ENCODE measurements around the gene SPRYD7. TPM values are rescaled to one million over a fixed set of nuclear protein-coding genes. Genes with fewer than 3 reads are reported as not detected.
"Not testable (repeated sequence)": the region's sequence is repeated elsewhere in the genome, so short reads cannot be mapped to it uniquely, and the experiment has no call there.

The SPRYD7 gene
- total RNA-seq, 1 donor = 9.1 TPM

DNA sequence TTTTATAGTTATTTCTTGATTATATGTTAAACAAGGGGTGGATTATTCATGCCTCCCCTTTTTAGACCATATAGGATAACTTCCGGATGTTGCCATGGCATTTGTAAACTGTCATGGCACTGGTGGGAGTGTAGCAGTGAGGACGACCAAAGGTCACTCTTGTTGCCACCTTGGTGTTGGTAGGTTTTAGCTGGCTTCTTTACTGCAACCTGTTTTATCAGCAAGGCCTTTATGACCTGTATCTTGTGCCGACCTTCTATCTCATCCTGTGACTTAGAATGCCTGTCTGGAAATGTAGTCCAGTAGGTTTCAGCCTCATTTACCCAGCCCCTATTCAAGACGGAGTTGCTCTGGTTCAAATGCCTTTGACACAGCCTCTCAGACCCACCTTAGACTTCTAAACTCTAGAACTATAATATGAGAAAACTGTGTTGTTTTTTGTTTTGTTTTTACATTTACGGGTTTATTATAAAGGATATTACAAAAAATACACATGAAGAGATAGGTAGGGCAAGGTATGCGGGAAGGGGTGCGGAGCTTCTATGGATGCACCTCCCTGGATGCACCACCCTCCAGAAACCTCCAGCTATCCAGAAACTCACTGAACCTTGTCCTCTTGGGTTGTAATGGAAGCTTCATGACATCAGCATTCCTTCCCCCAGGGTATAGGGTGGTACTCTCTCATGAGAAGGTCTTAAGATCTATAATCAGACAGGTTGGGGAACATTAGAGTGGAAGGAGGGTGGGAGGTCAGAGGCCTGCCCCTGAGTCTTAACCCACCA, 15.8 kb upstream of the SPRYD7 start:
- H3K4me3 ChIP-seq (ENCODE audit: low read depth, low read length) = no peak overlapping the region
- TF ChIP-seq, protein P1, sequence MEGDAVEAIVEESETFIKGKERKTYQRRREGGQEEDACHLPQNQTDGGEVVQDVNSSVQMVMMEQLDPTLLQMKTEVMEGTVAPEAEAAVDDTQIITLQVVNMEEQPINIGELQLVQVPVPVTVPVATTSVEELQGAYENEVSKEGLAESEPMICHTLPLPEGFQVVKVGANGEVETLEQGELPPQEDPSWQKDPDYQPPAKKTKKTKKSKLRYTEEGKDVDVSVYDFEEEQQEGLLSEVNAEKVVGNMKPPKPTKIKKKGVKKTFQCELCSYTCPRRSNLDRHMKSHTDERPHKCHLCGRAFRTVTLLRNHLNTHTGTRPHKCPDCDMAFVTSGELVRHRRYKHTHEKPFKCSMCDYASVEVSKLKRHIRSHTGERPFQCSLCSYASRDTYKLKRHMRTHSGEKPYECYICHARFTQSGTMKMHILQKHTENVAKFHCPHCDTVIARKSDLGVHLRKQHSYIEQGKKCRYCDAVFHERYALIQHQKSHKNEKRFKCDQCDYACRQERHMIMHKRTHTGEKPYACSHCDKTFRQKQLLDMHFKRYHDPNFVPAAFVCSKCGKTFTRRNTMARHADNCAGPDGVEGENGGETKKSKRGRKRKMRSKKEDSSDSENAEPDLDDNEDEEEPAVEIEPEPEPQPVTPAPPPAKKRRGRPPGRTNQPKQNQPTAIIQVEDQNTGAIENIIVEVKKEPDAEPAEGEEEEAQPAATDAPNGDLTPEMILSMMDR (IDR thresholded peaks at IDR 0.05; ENCODE audit: insufficient read depth, low read depth, low read length) = no peak
- DNase-seq (ENCODE audit: low read depth) = no peak

DNA sequence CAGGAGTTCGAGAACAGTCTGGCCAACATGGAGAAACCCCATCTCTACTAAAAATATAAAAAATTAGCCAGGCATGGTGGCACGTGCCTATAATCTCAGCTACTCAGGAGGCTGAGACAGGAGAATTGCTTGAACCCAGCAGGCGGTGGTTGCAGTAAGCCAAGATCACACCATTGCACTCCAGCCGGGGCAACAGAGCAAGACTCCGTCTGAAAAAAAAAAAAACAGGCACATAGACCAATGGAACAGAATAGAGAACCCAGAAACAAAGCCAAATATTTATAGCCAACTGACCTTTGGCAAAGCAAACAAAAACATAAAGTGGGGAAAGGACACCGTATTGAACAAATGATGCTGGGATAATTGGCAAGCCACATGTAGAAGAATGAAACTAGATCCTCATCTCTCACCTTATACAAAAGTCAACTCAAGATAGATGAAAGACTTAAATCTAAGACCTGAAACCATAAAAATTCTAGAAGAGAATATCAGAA, 12.7 kb upstream of the SPRYD7 start:
- not testable (repeated sequence) for H3K4me3 ChIP-seq (ENCODE audit: low read depth, low read length); DNase-seq (ENCODE audit: low read depth)

DNA sequence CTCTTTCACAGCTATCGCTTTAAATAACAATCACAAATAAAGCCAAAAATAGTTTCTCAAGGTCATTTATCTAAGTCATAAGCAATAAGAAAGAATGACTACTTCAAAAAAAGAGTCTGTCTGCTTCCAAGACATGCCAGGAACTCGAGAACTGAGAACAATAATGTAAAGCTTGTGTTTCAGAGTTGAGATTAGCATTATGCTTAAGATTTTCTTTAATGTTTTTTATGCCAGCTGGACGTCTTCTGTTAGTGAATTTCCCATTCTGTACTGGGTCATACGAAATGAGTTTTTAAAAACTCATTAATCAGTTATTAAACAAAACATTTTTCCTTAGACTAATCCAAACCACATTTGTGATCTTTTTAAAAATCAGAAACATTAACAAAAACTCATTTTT, 3.2 kb upstream of the SPRYD7 start:
- no peak for DNase-seq (ENCODE audit: low read depth)
- TF ChIP-seq, protein P1 (IDR thresholded peaks at IDR 0.05; ENCODE audit: insufficient read depth, low read depth, low read length) = no peak

DNA sequence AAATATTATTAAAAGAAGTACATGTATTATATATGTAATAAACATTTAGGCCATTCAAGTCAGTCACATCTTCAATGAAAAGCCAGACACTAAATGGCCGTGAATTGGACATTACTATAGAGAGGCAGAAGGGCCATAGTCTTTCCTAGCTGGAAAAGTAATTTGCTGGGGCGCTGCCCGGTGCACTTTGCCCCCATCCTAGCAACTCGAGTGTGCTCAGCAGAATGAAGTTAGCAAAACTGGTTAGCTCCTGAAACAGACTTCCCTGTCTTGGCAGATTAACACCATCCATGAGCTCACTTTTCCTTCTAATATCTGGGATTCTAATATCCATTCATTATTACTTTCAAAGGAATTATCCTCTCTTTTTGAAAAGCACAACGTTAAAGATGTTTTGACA, 2.8 kb upstream of the SPRYD7 start:
- TF ChIP-seq, protein P1 (IDR thresholded peaks at IDR 0.05; ENCODE audit: insufficient read depth, low read depth, low read length) = no peak
- H3K4me3 ChIP-seq (ENCODE audit: low read depth, low read length) = no peak overlapping the region
- DNase-seq (ENCODE audit: low read depth) = no peak

More for the DNA sequence above, 3.2 kb upstream of the SPRYD7 start:
- H3K4me3 ChIP-seq (ENCODE audit: low read depth, low read length) = no peak overlapping the region

DNA sequence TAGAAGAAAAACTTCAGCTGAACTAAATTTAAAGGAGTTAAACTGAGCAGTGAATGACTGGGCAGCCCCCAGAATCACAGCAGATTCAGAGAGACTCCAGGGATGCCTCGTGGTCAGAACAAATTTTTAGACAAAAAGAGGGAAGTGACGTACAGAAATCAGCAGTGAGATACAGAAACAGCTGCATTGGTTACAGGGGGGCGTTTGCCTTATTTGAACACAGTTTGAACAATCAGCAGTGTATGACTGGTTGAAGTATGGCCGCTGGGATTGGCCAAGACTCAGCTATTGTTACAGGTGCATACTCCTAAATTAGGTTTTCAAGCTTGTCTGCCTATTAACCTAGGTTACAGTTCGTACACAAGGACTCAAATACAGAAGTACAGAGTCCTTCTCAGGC, 2.2 kb upstream of the SPRYD7 start:
- TF ChIP-seq, protein P1 (IDR thresholded peaks at IDR 0.05; ENCODE audit: insufficient read depth, low read depth, low read length) = no peak
- no peak overlapping the region for H3K4me3 ChIP-seq (ENCODE audit: low read depth, low read length)
- no peak for DNase-seq (ENCODE audit: low read depth)

DNA sequence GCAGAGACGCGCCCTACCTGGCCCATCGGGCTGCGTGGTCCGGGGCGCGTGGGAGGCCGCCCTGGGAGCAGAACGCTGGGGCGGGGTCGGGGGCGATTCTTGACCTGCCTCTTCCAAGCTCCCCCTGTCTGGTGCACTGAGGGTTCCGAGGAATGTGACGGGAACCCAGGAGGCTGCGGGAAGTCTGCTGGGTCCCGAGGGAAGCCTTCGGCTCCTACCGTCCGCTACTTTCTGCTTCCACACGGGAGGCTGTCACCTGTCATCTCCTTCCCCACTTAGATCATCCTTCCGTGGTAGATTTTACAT, 781 bp upstream of the SPRYD7 start:
- DNase-seq (ENCODE audit: low read depth) = no peak
- TF ChIP-seq, protein P1 (IDR thresholded peaks at IDR 0.05; ENCODE audit: insufficient read depth, low read depth, low read length) = no peak
- peak overlapping the region; percentile 84 for H3K4me3 ChIP-seq (ENCODE audit: low read depth, low read length)

DNA sequence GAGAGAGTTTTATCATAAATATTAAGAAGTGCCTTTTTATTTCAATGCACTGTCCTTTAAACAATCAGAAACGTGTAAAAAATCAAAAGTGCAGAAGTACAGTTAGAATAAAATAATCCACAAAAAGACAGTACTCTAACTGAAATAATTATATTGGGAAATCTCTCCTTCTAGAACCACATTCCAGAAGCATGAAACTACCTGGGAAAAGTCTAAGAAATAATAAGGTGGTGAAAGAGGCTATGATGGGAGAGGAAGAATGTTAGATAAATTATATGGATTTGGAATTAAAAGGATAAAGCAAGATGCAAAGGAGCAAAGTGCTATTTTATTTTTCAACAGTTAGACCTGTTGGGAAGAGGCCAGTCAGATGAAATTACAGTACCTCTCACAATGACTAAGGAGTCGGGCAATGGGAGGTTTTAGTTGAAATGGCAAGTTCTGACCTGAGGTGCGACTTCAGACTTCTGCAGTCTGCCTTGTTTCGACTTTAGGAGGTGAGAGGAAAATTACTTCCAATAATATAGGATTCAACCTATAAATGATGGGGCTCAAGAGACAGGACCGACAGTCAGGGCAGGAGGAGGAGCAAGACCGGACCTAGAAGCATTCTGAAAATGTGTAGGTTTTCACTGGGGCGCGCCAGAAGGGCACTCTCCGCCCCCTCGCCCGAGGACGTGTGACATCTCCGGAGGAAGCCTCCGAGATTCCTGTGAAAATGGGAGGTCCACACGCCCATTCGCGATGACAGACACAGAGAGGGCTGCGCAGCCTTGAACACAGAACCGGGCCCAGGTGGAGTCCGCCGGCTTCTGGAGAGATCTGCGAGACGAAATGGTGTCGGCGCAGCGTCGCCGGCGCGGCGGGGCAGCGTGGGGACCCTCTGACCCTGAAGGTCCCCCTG, 717 bp downstream of the SPRYD7 start:
- peak overlapping the region; percentile 84 for H3K4me3 ChIP-seq (ENCODE audit: low read depth, low read length)
- DNase-seq (ENCODE audit: low read depth) = peak; percentile 65
- TF ChIP-seq, protein P1 (IDR thresholded peaks at IDR 0.05; ENCODE audit: insufficient read depth, low read depth, low read length) = no peak
